Adrenal gland (tissue), 5 donors: ENCODE data around the gene FSTL5.

Experiments
- CTCF ChIP-seq, 6 experiments: fragments of 450-650 bp in 4 of 6; fragments of 200-600 bp in 2 of 6; sonication (generic) in 1 of 6; IDR thresholded peaks; 1 replicate in 5 of 6; 2 replicates in 1 of 6; pipeline versions ENCODE4 v1.5.1 to v1.8.0; 2016 to 2021; ENCODE audit warnings: antibody characterized with exemption in 6 of 6, mild to moderate bottlenecking in 2 of 6, moderate library complexity in 1 of 6
- POLR2A ChIP-seq, 2 donors: fragments of 450-650 bp; IDR thresholded peaks; one replicate each; pipeline ENCODE4 v1.6.1; 2017; ENCODE audit warnings: antibody characterized with exemption in 2 of 2, mild to moderate bottlenecking in 2 of 2, moderate library complexity in 1 of 2
- donor health status: DM: no; HTN: no; CAD: no.

- no peak for TF ChIP-seq POLR2A (IDR thresholded peaks at IDR 0.05)
- TF ChIP-seq CTCF (IDR thresholded peaks at IDR 0.05): no peak
Observed at GRCh38 chr4:161393602-161394001, 770.2 kb downstream of the FSTL5 start.
